ENCODE results near the gene RUNDC1.

Gene RUNDC1

DNA sequence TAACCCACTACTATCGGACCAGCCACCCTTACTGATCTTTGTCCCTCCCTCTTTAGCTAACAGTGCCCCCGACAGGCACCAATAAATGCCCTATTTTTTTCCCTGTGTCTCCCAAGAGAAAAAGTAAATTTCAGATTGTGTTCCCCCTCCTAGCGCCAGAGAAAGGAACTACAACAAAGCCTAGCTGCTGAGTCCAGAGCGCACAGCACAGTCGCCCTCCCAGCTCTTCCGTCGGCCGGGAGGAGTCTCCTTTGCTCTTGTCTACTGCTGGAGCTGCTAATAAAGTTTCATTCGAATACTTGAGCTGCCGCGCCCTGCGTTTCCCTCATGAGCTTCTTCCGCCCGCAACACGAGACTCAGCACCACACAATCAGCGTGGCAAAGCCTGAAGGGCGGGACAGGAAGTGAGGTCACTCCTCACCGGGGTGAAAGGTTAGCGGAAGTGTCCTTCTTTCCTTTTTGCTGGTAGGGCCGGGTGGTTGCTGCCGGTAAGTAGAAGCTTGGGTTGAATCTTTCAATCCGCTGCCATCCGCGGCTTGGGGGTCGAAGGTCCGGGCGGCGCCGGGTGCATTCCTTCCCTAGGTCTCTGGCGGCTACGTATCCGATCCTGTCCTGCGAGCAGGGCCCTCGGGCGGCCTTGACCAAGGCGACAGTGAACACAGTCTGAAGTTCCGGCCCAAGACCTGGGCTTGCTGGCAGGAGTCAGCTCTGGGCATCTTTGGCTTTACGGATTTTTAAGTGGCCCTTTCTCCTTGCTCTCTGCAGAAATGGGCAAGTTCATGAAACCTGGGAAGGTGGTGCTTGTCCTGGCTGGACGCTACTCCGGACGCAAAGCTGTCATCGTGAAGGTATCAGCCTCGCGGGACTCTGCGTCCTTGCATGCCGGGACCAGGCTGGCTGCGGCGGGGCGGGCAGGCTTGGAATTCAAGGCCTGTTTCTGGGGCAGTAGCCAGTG lies 17.9 kb downstream of the RUNDC1 start, which contains the start of gene RPL27 (continued):
- TF ChIP-seq, protein P1, sequence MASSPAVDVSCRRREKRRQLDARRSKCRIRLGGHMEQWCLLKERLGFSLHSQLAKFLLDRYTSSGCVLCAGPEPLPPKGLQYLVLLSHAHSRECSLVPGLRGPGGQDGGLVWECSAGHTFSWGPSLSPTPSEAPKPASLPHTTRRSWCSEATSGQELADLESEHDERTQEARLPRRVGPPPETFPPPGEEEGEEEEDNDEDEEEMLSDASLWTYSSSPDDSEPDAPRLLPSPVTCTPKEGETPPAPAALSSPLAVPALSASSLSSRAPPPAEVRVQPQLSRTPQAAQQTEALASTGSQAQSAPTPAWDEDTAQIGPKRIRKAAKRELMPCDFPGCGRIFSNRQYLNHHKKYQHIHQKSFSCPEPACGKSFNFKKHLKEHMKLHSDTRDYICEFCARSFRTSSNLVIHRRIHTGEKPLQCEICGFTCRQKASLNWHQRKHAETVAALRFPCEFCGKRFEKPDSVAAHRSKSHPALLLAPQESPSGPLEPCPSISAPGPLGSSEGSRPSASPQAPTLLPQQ (tag by site-specific recombination; IDR thresholded peaks at IDR 0.05): peak; percentile 89
- TF ChIP-seq ZNF19 (tag by site-specific recombination; IDR thresholded peaks at IDR 0.05; ENCODE audit: low read depth) (no peak), SALL2 (tag by site-specific recombination; IDR thresholded peaks at IDR 0.05; ENCODE audit: borderline replicate concordance) (no peak), ZNF423 (tag by site-specific recombination; IDR thresholded peaks at IDR 0.05) (no peak), ZNF600 (tag by site-specific recombination; IDR thresholded peaks at IDR 0.05) (peak; percentile 96), ZNF341 (tag by site-specific recombination; IDR thresholded peaks at IDR 0.05; ENCODE audit: low read depth) (peak; percentile 97), ZNF24 (tag by site-specific recombination; IDR thresholded peaks at IDR 0.05) (peak; percentile 98), ZNF830 (tag by site-specific recombination; IDR thresholded peaks at IDR 0.05; ENCODE audit: low read depth) (no peak), ZSCAN30 (tag by site-specific recombination; IDR thresholded peaks at IDR 0.05) (peak; percentile 97), ZBTB21 (tag by site-specific recombination; IDR thresholded peaks at IDR 0.05) (peak; percentile 95), PRDM1 (tag by site-specific recombination; IDR thresholded peaks at IDR 0.05) (peak; percentile 52; the same call in 1 of the 2 replicates), YY1 (tag by site-specific recombination; IDR thresholded peaks at IDR 0.05) (peak; percentile 88), ZNF157 (tag by site-specific recombination; IDR thresholded peaks at IDR 0.05) (no peak), EGR2 (tag by site-specific recombination; IDR thresholded peaks at IDR 0.05; ENCODE audit: low read depth) (no peak), ZNF23 (tag by site-specific recombination; IDR thresholded peaks at IDR 0.05; ENCODE audit: borderline replicate concordance) (no peak), BCL11B (tag by site-specific recombination; IDR thresholded peaks at IDR 0.05; ENCODE audit: low read depth) (0 out of 2 replicates have a peak, but pooled peaks have one; percentile 37), ZNF223 (tag by site-specific recombination; IDR thresholded peaks at IDR 0.05) (peak; percentile 74; the same call in 1 of the 2 replicates), ZXDB (tag by site-specific recombination; IDR thresholded peaks at IDR 0.05) (peak; percentile 99), ZNF768 (tag by site-specific recombination; IDR thresholded peaks at IDR 0.05) (no peak; the same call in 1 of the 2 replicates), ZNF311 (tag by site-specific recombination; IDR thresholded peaks at IDR 0.05; ENCODE audit: borderline replicate concordance) (no peak), ZNF416 (tag by site-specific recombination; IDR thresholded peaks at IDR 0.05) (no peak), ZNF792 (tag by site-specific recombination; IDR thresholded peaks at IDR 0.05) (0 out of 2 replicates have a peak, but pooled peaks have one; percentile 18), ZFP69B (tag by site-specific recombination; IDR thresholded peaks at IDR 0.05) (peak; percentile 92)
- TF ChIP-seq, protein P2, sequence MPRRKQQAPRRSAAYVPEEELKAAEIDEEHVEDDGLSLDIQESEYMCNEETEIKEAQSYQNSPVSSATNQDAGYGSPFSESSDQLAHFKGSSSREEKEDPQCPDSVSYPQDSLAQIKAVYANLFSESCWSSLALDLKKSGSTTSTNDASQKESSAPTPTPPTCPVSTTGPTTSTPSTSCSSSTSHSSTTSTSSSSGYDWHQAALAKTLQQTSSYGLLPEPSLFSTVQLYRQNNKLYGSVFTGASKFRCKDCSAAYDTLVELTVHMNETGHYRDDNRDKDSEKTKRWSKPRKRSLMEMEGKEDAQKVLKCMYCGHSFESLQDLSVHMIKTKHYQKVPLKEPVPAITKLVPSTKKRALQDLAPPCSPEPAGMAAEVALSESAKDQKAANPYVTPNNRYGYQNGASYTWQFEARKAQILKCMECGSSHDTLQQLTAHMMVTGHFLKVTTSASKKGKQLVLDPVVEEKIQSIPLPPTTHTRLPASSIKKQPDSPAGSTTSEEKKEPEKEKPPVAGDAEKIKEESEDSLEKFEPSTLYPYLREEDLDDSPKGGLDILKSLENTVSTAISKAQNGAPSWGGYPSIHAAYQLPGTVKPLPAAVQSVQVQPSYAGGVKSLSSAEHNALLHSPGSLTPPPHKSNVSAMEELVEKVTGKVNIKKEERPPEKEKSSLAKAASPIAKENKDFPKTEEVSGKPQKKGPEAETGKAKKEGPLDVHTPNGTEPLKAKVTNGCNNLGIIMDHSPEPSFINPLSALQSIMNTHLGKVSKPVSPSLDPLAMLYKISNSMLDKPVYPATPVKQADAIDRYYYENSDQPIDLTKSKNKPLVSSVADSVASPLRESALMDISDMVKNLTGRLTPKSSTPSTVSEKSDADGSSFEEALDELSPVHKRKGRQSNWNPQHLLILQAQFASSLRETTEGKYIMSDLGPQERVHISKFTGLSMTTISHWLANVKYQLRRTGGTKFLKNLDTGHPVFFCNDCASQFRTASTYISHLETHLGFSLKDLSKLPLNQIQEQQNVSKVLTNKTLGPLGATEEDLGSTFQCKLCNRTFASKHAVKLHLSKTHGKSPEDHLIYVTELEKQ (tag by site-specific recombination; IDR thresholded peaks at IDR 0.05; ENCODE audit: borderline replicate concordance): peak; percentile 87
- TF ChIP-seq, protein P3, sequence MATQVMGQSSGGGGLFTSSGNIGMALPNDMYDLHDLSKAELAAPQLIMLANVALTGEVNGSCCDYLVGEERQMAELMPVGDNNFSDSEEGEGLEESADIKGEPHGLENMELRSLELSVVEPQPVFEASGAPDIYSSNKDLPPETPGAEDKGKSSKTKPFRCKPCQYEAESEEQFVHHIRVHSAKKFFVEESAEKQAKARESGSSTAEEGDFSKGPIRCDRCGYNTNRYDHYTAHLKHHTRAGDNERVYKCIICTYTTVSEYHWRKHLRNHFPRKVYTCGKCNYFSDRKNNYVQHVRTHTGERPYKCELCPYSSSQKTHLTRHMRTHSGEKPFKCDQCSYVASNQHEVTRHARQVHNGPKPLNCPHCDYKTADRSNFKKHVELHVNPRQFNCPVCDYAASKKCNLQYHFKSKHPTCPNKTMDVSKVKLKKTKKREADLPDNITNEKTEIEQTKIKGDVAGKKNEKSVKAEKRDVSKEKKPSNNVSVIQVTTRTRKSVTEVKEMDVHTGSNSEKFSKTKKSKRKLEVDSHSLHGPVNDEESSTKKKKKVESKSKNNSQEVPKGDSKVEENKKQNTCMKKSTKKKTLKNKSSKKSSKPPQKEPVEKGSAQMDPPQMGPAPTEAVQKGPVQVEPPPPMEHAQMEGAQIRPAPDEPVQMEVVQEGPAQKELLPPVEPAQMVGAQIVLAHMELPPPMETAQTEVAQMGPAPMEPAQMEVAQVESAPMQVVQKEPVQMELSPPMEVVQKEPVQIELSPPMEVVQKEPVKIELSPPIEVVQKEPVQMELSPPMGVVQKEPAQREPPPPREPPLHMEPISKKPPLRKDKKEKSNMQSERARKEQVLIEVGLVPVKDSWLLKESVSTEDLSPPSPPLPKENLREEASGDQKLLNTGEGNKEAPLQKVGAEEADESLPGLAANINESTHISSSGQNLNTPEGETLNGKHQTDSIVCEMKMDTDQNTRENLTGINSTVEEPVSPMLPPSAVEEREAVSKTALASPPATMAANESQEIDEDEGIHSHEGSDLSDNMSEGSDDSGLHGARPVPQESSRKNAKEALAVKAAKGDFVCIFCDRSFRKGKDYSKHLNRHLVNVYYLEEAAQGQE (tag by site-specific recombination; IDR thresholded peaks at IDR 0.05): no peak; the same call in 1 of the 2 replicates
- TF ChIP-seq, protein P4, sequence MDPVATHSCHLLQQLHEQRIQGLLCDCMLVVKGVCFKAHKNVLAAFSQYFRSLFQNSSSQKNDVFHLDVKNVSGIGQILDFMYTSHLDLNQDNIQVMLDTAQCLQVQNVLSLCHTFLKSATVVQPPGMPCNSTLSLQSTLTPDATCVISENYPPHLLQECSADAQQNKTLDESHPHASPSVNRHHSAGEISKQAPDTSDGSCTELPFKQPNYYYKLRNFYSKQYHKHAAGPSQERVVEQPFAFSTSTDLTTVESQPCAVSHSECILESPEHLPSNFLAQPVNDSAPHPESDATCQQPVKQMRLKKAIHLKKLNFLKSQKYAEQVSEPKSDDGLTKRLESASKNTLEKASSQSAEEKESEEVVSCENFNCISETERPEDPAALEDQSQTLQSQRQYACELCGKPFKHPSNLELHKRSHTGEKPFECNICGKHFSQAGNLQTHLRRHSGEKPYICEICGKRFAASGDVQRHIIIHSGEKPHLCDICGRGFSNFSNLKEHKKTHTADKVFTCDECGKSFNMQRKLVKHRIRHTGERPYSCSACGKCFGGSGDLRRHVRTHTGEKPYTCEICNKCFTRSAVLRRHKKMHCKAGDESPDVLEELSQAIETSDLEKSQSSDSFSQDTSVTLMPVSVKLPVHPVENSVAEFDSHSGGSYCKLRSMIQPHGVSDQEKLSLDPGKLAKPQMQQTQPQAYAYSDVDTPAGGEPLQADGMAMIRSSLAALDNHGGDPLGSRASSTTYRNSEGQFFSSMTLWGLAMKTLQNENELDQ (tag by site-specific recombination; IDR thresholded peaks at IDR 0.05; ENCODE audit: low read depth): no peak
- TF ChIP-seq, protein P5, sequence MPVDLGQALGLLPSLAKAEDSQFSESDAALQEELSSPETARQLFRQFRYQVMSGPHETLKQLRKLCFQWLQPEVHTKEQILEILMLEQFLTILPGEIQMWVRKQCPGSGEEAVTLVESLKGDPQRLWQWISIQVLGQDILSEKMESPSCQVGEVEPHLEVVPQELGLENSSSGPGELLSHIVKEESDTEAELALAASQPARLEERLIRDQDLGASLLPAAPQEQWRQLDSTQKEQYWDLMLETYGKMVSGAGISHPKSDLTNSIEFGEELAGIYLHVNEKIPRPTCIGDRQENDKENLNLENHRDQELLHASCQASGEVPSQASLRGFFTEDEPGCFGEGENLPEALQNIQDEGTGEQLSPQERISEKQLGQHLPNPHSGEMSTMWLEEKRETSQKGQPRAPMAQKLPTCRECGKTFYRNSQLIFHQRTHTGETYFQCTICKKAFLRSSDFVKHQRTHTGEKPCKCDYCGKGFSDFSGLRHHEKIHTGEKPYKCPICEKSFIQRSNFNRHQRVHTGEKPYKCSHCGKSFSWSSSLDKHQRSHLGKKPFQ (tag by site-specific recombination; IDR thresholded peaks at IDR 0.05): no peak

Measured in HEK293 (cell line).